OCI-LY1 (cell line): ENCODE results near the gene GLIS1.

Experiments used
- H2AFZ ChIP-seq: fragments of 200-600 bp; sonication (generic), shearing (Covaris generic); 2 replicates; pipeline ENCODE4 v1.6.0; 2014; ENCODE audit warnings: antibody characterized with exemption, mild to moderate bottlenecking, low read length
- H3F3A ChIP-seq: fragments of 200-600 bp; sonication (generic), shearing (Covaris generic); 2 replicates; pipeline ENCODE4 v1.6.0; 2014; ENCODE audit warnings: mild to moderate bottlenecking, antibody characterized with exemption, low read length, moderate library complexity; ENCODE audit not compliant: insufficient read depth
- H3K27ac ChIP-seq: fragments of 200-600 bp; sonication (generic); 2 replicates; pipeline ENCODE4 v1.5.1; 2014; ENCODE audit warnings: low read length, mixed run types, mild to moderate bottlenecking, low read depth; ENCODE audit not compliant: poor library complexity, severe bottlenecking
- H3K27me3 ChIP-seq: fragments of 200-600 bp; sonication (generic); 2 replicates; pipeline ENCODE4 v1.6.0; 2014; ENCODE audit warnings: antibody characterized with exemption, mild to moderate bottlenecking, low read length, moderate library complexity; ENCODE audit not compliant: insufficient read depth
- H3K36me3 ChIP-seq: fragments of 200-600 bp; sonication (generic); 2 replicates; pipeline ENCODE4 v1.6.1; 2014; ENCODE audit warnings: mild to moderate bottlenecking, antibody characterized with exemption, low read length, moderate library complexity, mixed read lengths; ENCODE audit not compliant: insufficient read depth
- H3K4me1 ChIP-seq: fragments of 200-600 bp; sonication (generic); 2 replicates; pipeline ENCODE4 v1.5.1; 2014; ENCODE audit warnings: mild to moderate bottlenecking, low read length, moderate library complexity; ENCODE audit not compliant: insufficient read depth, severe bottlenecking
- H3K4me2 ChIP-seq: fragments of 200-600 bp; sonication (generic), shearing (Covaris generic); 2 replicates; pipeline ENCODE4 v1.6.1; 2014; ENCODE audit warnings: low read length
- H3K4me3 ChIP-seq: fragments of 200-600 bp; sonication (generic); 2 replicates; pipeline ENCODE4 v1.5.1; 2014; ENCODE audit warnings: low read length, low read depth, mild to moderate bottlenecking, mixed read lengths; ENCODE audit not compliant: poor library complexity, severe bottlenecking
- H3K79me2 ChIP-seq: fragments of 200-600 bp; shearing (Covaris generic); 2 replicates; pipeline ENCODE4 v1.6.1; 2016; ENCODE audit warnings: mixed run types, low read length, mixed read lengths; ENCODE audit not compliant: insufficient read depth
- H3K9ac ChIP-seq: fragments of 200-600 bp; sonication (generic), shearing (Covaris generic); 2 replicates; pipeline ENCODE4 v1.6.1; 2014; ENCODE audit warnings: mild to moderate bottlenecking, low read length, mixed read lengths
- H3K9me2 ChIP-seq: fragments of 200-600 bp; sonication (generic), shearing (Covaris generic); 2 replicates; pipeline ENCODE4 v1.6.1; 2014; ENCODE audit warnings: low read depth, mild to moderate bottlenecking, low read length, mixed read lengths
- H3K9me3 ChIP-seq: fragments of 200-600 bp; shearing (Covaris generic); 2 replicates; pipeline ENCODE4 v1.6.1; 2014; ENCODE audit warnings: low read length, mixed read lengths
- H4K20me1 ChIP-seq: fragments of 200-600 bp; sonication (generic), shearing (Covaris generic); 2 replicates; pipeline ENCODE4 v1.6.0; 2016; ENCODE audit warnings: mild to moderate bottlenecking, low read length; ENCODE audit not compliant: insufficient read depth
- EZH2 ChIP-seq: fragments of 200-600 bp; sonication (generic), shearing (Covaris generic); IDR thresholded peaks from 2 replicates; pipeline ENCODE4 v1.8.0; 2017; ENCODE audit warnings: borderline replicate concordance, mixed run types, mild to moderate bottlenecking, antibody characterized with exemption, low read length, moderate library complexity, mixed read lengths
- TF ChIP-seq, protein P1 (sequence below): fragments of 200-600 bp; sonication (generic), shearing (Covaris generic); IDR thresholded peaks from 2 replicates; pipeline ENCODE4 v1.5.1; 2017; ENCODE audit warnings: mild to moderate bottlenecking, antibody characterized with exemption, low read length, moderate library complexity, mixed read lengths

GLIS1 gene

GRCh38 chr1:53511933-53512806, 226.8 kb downstream of the GLIS1 start:
- Histone ChIP-seq H3K9me2 (no peaks in the 10 kb centered on the region), H3K4me2 (no peak overlapping the region), H3K4me3 (no peak overlapping the region), H3K36me3 (no peaks in the 10 kb centered on the region), H3K27ac (no peak overlapping the region), H4K20me1 (no peaks in the 10 kb centered on the region), H2AFZ (no peak overlapping the region), H3K27me3 (peaks cover 10% of the 10 kb centered on the region), H3K4me1 (no peaks in the 10 kb centered on the region), H3K79me2 (no peaks in the 10 kb centered on the region), H3K9me3 (no peaks in the 10 kb centered on the region), H3F3A (no peaks in the 10 kb centered on the region), H3K9ac (no peak overlapping the region)
- TF ChIP-seq, protein P1, sequence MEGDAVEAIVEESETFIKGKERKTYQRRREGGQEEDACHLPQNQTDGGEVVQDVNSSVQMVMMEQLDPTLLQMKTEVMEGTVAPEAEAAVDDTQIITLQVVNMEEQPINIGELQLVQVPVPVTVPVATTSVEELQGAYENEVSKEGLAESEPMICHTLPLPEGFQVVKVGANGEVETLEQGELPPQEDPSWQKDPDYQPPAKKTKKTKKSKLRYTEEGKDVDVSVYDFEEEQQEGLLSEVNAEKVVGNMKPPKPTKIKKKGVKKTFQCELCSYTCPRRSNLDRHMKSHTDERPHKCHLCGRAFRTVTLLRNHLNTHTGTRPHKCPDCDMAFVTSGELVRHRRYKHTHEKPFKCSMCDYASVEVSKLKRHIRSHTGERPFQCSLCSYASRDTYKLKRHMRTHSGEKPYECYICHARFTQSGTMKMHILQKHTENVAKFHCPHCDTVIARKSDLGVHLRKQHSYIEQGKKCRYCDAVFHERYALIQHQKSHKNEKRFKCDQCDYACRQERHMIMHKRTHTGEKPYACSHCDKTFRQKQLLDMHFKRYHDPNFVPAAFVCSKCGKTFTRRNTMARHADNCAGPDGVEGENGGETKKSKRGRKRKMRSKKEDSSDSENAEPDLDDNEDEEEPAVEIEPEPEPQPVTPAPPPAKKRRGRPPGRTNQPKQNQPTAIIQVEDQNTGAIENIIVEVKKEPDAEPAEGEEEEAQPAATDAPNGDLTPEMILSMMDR = no peak
- no peak for TF ChIP-seq EZH2

- H3K36me3 ChIP-seq = no peaks in the 10 kb centered on the region
- H3K4me2 ChIP-seq = no peak overlapping the region
- H3K9me3 ChIP-seq = no peaks in the 10 kb centered on the region
- H3K27ac ChIP-seq = no peak overlapping the region
- no peak overlapping the region for H3K4me3 ChIP-seq
- H3K27me3 ChIP-seq = peaks cover 10% of the 10 kb centered on the region
- H3K9me2 ChIP-seq = no peaks in the 10 kb centered on the region
- H3F3A ChIP-seq = no peaks in the 10 kb centered on the region
- H2AFZ ChIP-seq = no peak overlapping the region
- no peak for TF ChIP-seq EZH2
- TF ChIP-seq, protein P1 = no peak
- H3K9ac ChIP-seq = no peak overlapping the region
- no peaks in the 10 kb centered on the region for H3K4me1 ChIP-seq
- H3K79me2 ChIP-seq = no peaks in the 10 kb centered on the region
- no peaks in the 10 kb centered on the region for H4K20me1 ChIP-seq
Measured at GRCh38 chr1:53511323-53511932, 227.5 kb downstream of the GLIS1 start.

GRCh38 chr1:53510215-53510614, 228.7 kb downstream of the GLIS1 start:
- Histone ChIP-seq H3K9me2 (no peaks in the 10 kb centered on the region), H3K4me2 (no peak overlapping the region), H3K27me3 (peaks cover 14% of the 10 kb centered on the region), H2AFZ (no peak overlapping the region), H4K20me1 (no peaks in the 10 kb centered on the region), H3K9me3 (no peaks in the 10 kb centered on the region), H3K4me1 (no peaks in the 10 kb centered on the region), H3F3A (no peaks in the 10 kb centered on the region), H3K36me3 (no peaks in the 10 kb centered on the region), H3K27ac (no peak overlapping the region), H3K79me2 (no peaks in the 10 kb centered on the region), H3K9ac (no peak overlapping the region), H3K4me3 (no peak overlapping the region)
- TF ChIP-seq, protein P1 = no peak
- no peak for TF ChIP-seq EZH2
